ENCODE data around the gene SLC6A6. TPM values are rescaled to one million over a fixed set of nuclear protein-coding genes. Genes with fewer than 3 reads are reported as not detected.

SLC6A6 gene
- total and polyA plus RNA-seq, 8 donors: 14.0 to 134 (median 20.8) TPM

GRCh38 chr3:14503706-14504065 is 101.3 kb downstream of the SLC6A6 start:
- no peak for DNase-seq
- Histone ChIP-seq H3K36me3 (no peaks in the 10 kb centered on the region), H3K4me3 (no peak overlapping the region), H3K9me3 (peaks cover 0 to 21% of the 10 kb centered on the region in 2 donors), H3K27me3 (no peaks in the 10 kb centered on the region), H3K4me1 (no peaks in the 10 kb centered on the region), H3K27ac (no peak overlapping the region)
- TF ChIP-seq CTCF (IDR thresholded peaks at IDR 0.05): no peak
- intact Hi-C loops (cut with DNase I): no loop called here
- ATAC-seq: no peak

DNA sequence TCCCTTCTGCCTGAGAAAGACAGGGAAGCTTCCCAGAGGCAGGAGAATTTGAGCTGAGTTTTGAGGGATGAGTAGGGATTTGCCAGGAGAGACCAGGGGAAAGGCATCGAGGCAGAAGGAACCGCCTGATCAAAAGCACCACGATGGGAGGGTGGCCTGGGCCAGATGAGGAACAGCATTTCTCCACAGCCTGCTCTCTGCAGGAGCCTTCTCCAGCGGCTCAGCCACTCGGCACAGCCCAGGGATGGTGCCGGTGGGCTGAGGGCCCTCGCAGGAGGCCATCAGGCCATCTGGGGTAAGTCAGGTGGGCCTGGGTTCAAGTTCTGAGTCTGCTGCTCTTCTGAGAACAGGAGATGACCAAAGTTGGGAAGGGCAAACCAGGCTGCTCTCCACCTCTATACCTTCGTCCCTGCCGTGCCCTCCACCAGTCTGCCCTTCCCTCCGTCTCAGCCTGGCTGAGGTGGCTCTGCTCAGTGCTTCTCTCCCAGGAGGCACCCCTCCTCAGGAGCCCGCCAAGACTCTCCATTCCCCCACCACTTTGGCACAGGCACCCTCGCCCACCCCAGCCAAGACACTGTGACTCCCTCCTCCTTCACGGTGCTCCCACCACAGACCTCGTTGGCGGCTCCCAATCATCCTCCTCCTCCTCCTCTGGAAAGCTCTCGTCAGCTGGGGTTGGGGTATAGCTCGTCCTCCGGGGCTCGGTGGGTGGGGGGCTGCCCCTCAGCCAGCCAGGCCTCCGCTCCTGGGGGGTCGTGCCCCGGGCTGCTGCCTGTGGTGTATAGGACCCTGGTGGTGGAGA is 102.8 kb downstream of the SLC6A6 start:
- Histone ChIP-seq H3K27me3 (no peaks in the 10 kb centered on the region), H3K36me3 (no peaks in the 10 kb centered on the region), H3K9me3 (peaks cover 0 to 21% of the 10 kb centered on the region in 2 donors), H3K4me1 (no peaks in the 10 kb centered on the region), H3K27ac (no peak overlapping the region), H3K4me3 (no peak overlapping the region)
- no peak for ATAC-seq
- TF ChIP-seq CTCF (IDR thresholded peaks at IDR 0.05): no peak
- intact Hi-C loops (cut with DNase I): no loop called here
- DNase-seq: no peak

DNA sequence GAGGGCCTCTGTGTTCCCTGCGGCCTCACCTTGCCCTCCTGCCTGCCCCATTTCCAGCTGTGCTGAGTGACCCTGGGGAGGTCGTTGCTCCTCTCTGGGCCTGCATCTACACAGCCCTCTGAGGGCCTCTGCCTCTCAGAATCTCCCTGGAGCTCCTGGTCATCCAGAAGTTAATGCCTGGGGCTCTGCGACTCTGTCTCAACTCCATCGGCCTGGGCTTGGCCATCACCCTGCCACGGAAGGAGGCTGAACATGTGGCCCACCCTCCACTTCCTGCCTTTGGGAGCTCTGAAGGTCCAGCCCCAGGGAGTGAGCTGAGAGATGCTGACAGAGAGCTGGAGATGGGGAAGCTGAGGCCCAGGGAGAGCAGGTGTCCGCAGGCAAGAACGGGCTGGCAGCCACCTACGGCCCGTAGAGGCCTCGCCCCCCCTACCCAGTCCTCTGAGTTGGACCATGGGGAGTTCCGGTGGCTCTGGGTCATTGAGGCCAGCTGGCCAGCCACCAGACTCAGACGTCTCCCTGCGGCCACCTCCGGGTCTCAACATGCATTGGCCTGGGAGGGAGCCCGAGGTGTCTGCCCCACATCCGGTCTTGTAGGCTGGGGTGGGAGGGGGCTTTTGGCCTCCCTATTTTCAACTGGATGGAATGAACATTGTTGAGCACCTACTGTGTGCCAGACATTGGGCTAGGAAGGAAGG is 103.5 kb downstream of the SLC6A6 start:
- H3K27me3 ChIP-seq: no peaks in the 10 kb centered on the region
- no peaks in the 10 kb centered on the region for H3K36me3 ChIP-seq
- no peak overlapping the region for H3K27ac ChIP-seq
- DNase-seq (no peak), ATAC-seq (no peak)
- intact Hi-C loops (cut with DNase I): no loop called here
- no peak for TF ChIP-seq CTCF (IDR thresholded peaks at IDR 0.05)
- no peak overlapping the region for H3K4me3 ChIP-seq
- peaks cover 0 to 21% of the 10 kb centered on the region in 2 donors for H3K9me3 ChIP-seq
- H3K4me1 ChIP-seq: no peaks in the 10 kb centered on the region

GRCh38 chr3:14506626-14507304 is 104.4 kb downstream of the SLC6A6 start:
- Histone ChIP-seq H3K9me3 (peaks cover 0 to 14% of the 10 kb centered on the region in 2 donors), H3K36me3 (no peaks in the 10 kb centered on the region), H3K4me1 (no peaks in the 10 kb centered on the region), H3K27ac (no peak overlapping the region), H3K27me3 (no peaks in the 10 kb centered on the region), H3K4me3 (no peak overlapping the region)
- DNase-seq (no peak), ATAC-seq (no peak)
- TF ChIP-seq CTCF (IDR thresholded peaks at IDR 0.05): no peak
- intact Hi-C loops (cut with DNase I): no loop called here

DNA sequence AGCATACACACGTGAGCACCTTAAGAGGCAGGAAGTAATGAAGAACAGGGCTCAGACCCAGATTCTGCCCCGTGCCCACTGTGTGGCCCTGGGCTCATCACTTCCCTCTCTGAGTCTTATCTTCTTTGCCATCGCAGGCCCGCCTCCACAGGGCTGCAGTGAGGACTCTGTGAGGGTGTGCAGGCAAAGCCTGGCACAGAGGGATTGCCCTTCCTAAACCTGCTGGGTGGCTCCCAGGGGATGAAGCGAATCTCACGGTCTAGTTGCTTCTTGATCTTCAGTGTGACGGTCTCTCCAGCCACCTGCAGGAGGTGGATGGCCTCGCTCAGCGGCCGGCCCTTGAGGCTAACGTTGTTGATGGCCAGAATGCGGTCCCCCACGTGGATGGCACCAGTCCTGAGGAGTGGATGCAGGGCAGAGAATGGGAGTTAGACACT is 104.9 kb downstream of the SLC6A6 start:
- TF ChIP-seq CTCF (IDR thresholded peaks at IDR 0.05): no peak
- H3K36me3 ChIP-seq: no peaks in the 10 kb centered on the region
- H3K27ac ChIP-seq: no peak overlapping the region
- H3K4me3 ChIP-seq: no peak overlapping the region
- H3K27me3 ChIP-seq: no peaks in the 10 kb centered on the region
- peaks cover 0 to 9% of the 10 kb centered on the region in 2 donors for H3K9me3 ChIP-seq
- intact Hi-C loops (cut with DNase I): no loop called here
- ATAC-seq (no peak), DNase-seq (no peak)
- H3K4me1 ChIP-seq: no peaks in the 10 kb centered on the region
